VCaP (cell line): ENCODE measurements around the gene DCAF7.

Source experiments
- H3K27ac ChIP-seq: fragments of 450-650 bp; 2 replicates; pipeline ENCODE4 v1.5.1; 2017
- TF ChIP-seq, protein P1 (sequence below): fragments of 450-650 bp; conservative IDR thresholded peaks from 2 replicates; pipeline ENCODE4 v1.5.1; 2017; ENCODE audit warnings: mild to moderate bottlenecking, moderate library complexity

The DCAF7 gene

DNA sequence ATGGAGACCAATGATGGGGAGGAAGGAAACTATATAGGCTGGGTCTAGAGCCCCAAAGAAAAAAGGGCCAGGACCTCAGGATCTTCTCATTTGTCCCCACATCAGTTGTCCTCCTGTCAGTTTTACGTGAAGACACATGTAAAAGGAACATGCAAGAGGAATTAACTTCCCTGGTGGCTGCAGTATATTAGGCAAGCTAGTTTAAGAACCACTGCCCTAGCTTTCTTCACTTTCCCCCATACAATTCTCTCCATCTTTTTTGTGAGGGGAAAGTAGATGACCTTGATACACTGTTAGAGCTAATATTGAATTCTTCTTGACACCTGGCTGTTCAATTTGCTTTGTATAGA, 74.2 kb downstream of the DCAF7 start:
- TF ChIP-seq, protein P1, sequence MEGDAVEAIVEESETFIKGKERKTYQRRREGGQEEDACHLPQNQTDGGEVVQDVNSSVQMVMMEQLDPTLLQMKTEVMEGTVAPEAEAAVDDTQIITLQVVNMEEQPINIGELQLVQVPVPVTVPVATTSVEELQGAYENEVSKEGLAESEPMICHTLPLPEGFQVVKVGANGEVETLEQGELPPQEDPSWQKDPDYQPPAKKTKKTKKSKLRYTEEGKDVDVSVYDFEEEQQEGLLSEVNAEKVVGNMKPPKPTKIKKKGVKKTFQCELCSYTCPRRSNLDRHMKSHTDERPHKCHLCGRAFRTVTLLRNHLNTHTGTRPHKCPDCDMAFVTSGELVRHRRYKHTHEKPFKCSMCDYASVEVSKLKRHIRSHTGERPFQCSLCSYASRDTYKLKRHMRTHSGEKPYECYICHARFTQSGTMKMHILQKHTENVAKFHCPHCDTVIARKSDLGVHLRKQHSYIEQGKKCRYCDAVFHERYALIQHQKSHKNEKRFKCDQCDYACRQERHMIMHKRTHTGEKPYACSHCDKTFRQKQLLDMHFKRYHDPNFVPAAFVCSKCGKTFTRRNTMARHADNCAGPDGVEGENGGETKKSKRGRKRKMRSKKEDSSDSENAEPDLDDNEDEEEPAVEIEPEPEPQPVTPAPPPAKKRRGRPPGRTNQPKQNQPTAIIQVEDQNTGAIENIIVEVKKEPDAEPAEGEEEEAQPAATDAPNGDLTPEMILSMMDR, result no peak
- peak overlapping the region; percentile 88 for H3K27ac ChIP-seq

DNA sequence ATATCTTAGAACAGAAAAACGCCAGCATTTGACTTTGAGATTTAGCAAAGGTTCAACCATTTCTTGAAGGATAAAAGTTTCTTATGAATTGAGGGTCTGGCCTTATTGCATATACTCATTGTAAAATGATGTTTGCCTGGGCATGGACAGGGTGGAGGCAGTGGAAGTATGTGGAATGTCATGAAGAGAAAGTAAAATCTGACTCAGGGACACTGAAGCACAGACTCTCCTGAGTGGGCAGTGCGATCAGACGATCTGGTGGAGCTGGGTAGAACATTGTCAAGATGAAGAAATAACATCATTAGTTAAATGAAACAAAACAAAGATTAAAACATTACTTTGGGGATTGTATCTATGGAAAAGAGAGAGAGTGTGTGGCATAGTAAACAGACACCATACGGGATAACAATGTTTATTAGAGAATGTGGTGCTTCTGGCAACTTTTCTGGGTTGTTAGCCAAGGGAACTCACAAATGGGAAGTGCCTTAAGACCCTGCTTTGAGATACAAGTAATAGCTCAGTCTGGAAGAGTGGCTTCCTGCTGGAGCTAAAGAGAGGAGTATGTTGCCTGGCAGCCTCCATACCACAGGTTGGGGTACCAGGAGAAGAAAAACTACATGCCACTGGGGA, 76.4 kb downstream of the DCAF7 start:
- TF ChIP-seq, protein P1, result no peak

DNA sequence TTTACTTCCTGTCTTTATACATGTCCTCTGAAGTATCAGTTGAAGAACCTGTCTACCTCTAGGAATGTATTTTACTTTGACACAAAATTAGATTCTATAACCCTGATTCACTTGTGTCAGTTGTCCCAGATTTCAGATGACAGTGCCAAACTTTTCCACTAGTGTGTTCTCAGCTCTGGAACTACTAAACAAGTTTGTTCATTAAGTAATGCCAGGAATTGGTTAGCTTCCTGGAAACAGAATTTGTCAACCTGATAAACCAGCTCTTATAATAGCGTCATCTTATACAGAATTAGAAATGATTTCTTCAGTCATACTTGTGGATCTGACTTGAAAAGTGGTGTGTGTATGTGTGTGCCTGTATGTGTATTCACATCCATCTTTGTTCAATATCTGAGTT, 79.3 kb downstream of the DCAF7 start:
- TF ChIP-seq, protein P1, result no peak
- peak overlapping the region; percentile 27 for H3K27ac ChIP-seq

More for the DNA sequence above, 76.4 kb downstream of the DCAF7 start:
- H3K27ac ChIP-seq, result peak overlapping the region; percentile 88

DNA sequence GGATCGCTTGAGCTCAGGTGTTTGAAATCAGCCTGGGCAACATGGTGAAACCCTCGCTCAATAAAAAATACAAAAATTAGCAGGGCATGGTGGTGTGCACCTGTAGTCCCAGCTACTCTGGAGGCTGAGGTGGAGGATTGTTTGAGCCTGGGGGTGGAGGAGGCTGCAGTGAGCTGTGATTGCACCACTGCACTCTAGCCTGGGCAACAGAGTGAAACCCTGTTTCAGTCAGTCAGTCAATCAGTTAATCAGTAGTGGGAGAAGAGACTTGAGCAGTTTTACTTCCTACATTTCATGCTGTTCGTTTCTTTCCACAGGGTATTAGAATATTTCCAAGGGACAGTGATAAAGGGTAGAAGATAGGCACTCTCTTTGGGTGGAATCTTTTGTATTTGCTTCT, 80.8 kb downstream of the DCAF7 start:
- TF ChIP-seq, protein P1, result no peak
- peak overlapping the region; percentile 26; the same call in 1 of the 2 replicates for H3K27ac ChIP-seq

DNA sequence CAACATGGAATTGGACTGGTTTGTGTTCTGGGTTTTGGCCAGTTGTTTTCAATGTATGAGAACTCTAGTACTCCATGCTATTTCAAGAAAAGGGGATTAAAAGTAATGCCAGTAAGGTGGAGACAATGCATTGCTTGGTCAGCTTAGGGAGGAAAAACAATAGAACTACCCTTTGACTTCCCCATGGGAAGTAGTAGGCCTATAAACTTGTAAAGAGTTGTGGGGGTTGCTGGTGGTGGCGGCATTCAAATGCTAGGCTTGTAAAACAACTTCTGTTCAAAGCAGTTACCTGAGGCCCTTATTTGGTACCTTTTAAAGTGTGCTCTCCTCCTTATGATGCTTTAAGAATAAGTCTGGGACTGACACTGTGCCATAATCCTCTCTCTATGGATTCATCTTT, 81.3 kb downstream of the DCAF7 start:
- H3K27ac ChIP-seq, result peak overlapping the region; percentile 26; the same call in 1 of the 2 replicates
- TF ChIP-seq, protein P1, result no peak

DNA sequence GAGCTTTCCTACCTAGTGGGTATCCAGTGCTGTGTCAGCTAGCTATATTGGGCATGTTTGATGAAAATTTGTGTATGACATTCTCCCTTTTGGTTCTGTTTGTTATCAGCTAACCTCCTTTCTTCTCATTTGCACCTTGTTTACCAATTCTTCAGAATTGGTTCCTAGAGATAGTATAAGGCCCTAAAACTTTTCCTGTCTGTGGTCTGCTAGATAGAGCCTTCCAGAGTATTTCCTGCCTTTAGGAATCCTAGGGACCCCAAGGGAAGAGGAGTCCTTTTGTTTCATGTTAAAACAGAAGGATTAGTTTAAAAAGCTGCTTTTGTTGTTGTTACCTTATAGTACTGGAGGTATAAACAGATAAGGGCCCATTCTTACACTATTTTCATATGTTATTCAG, 83.5 kb downstream of the DCAF7 start:
- H3K27ac ChIP-seq, result no peak overlapping the region
- TF ChIP-seq, protein P1, result no peak

DNA sequence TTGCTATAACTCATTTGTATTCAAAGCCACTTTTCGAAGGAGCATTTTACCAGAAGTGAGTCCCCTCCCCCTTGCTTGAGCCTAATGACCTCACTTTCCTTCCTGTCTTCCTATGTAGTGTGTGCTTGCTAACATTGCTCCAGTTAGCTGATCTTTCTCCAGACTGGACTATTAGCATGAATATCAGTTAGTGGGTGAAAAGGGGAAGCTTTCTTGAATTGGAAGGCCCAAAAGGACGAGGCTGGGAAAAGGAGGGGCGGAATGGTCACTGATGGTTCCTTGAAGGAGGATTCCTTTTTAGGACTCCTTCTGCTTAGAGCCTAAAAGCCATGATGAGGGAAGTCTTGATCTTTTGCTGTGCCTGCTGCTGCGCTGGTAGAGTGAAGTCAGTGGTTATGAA, 83.9 kb downstream of the DCAF7 start:
- H3K27ac ChIP-seq, result no peak overlapping the region
- TF ChIP-seq, protein P1, result no peak
